Kidney (tissue), 14 donors: Measurements from ENCODE around the gene BCKDHA. TPM values are rescaled to one million over a fixed set of nuclear protein-coding genes. Genes with fewer than 3 reads are reported as not detected.

Source experiments
- DNase-seq, 5 donors: peaks; one replicate each; pipeline ENCODE4 v3.0.0-alpha.2; 2013 to 2020
- FAIRE-seq: peaks from 2 replicates; lab custom pipeline; 2012; peaks lifted over from hg19 to GRCh38; lab: Jason Lieb, UNC
- H3K27ac ChIP-seq, 2 donors: one replicate each; pipeline ENCODE4 v1.7.0; 2013; ENCODE audit warnings: low read depth in 2 of 2, low read length in 2 of 2, inconsistent platforms in 1 of 2
- H3K27me3 ChIP-seq: one replicate; pipeline ENCODE4 v1.7.1; 2013; ENCODE audit warnings: low read length, inconsistent platforms; ENCODE audit not compliant: control insufficient read depth, insufficient read depth
- H3K36me3 ChIP-seq, 3 donors: one replicate each; pipeline versions ENCODE4 v1.7.0 to v1.7.1; 2013; ENCODE audit warnings: low read length in 3 of 3, control low read depth in 1 of 3, inconsistent platforms in 1 of 3; ENCODE audit not compliant: insufficient read depth in 3 of 3, control insufficient read depth in 2 of 3
- H3K4me1 ChIP-seq, 3 donors: one replicate each; pipeline versions ENCODE4 v1.7.0 to v1.7.1; 2013; ENCODE audit warnings: low read length in 3 of 3, inconsistent platforms in 1 of 3, low read depth in 1 of 3; ENCODE audit not compliant: control insufficient read depth in 2 of 3, insufficient read depth in 2 of 3
- H3K4me3 ChIP-seq, 3 donors: one replicate each; pipeline versions ENCODE4 v1.7.0 to v1.8.1; 2013; ENCODE audit warnings: low read length in 3 of 3, control low read depth in 1 of 3, inconsistent platforms in 1 of 3
- H3K9ac ChIP-seq, 3 donors: one replicate each; pipeline versions ENCODE4 v1.7.0 to v1.7.1; 2013; ENCODE audit warnings: low read length in 3 of 3, control low read depth in 1 of 3, inconsistent platforms in 1 of 3
- H3K9me3 ChIP-seq, 3 donors: one replicate each; pipeline versions ENCODE4 v1.7.0 to v1.7.1; 2013; ENCODE audit warnings: low read length in 3 of 3, control low read depth in 1 of 3, inconsistent platforms in 1 of 3; ENCODE audit not compliant: control insufficient read depth in 2 of 3, insufficient read depth in 1 of 3
- CTCF ChIP-seq: IDR thresholded peaks from 3 replicates; pipeline ENCODE4 v1.5.1; 2012; ENCODE audit warnings: mild to moderate bottlenecking, moderate library complexity, borderline replicate concordance; ENCODE audit not compliant: insufficient read depth; ENCODE audit errors: extremely low read depth
- intact Hi-C: fragments of 100-400 bp; cut with DNase I; formaldehyde crosslinking; loops from one replicate; pipeline ENCODE4 v1.11.1; 2022
- polyA plus RNA-seq: library from polyadenylated mRNA; stranded (reverse); fragments of 350-450 nt; fragmentation: Illumina TruSeq; extraction: RNeasy Lipid Tissue Mini Kit (QIAGEN cat#74804); gene quantifications from one replicate; pipeline ENCODE4 v1.2.3, GENCODE V29; 2014; ENCODE audit warnings: low read depth, low replicate concordance; ENCODE audit not compliant: insufficient read depth
- total RNA-seq: library from RNA; stranded (reverse); fragmentation: NEBNext Ultra II Directional; extraction: Animal tissue kit (Norgen Biotek cat#: 25700); gene quantifications from one replicate; pipeline ENCODE4 v1.2.1, GENCODE V29; 2021
- donor health status: control.
- donor health status: control.
- donor health status: control.
- donor health status: control.
- donor health status: control.
- donor health status: DM: yes; HTN: yes; CAD: no.
- donor health status: Normal renal cell carcinoma (clear cell type).

Gene BCKDHA
- total and polyA plus RNA-seq, 2 donors from 2014 or later, result 30.9 to 72.2 TPM

DNA sequence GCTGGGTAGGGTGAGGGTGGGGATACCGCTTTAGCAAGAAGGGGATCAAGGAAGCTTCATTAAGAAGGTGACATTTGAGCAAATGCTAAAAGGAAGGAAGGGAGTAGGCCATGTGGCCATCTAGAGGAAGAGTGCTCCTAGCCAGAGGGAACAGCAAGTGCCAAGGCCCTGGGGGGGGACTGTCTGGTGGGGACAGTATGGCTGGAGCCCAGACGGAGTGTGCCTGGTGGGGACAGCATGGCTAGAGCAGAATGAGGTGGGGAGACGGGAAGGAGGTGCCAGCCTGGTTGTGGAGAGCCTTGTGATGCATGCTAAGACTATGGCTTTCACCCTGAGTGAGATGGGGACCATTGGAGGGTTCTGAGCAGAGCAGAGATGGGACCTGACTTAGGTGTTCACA, 41.8 kb upstream of the BCKDHA start:
- Histone ChIP-seq H3K4me3 (no peak overlapping the region), H3K36me3 (no peaks in the 10 kb centered on the region), H3K4me1 (peaks cover 0 to 18% (median 3%) of the 10 kb centered on the region in 3 donors), H3K9ac (no peak overlapping the region), H3K27ac (no peak overlapping the region), H3K9me3 (no peaks in the 10 kb centered on the region), H3K27me3 (no peaks in the 10 kb centered on the region)
- intact Hi-C loops, result no loop called here
- TF ChIP-seq CTCF, result no peak
- no peak for DNase-seq
- FAIRE-seq, result no peak

DNA sequence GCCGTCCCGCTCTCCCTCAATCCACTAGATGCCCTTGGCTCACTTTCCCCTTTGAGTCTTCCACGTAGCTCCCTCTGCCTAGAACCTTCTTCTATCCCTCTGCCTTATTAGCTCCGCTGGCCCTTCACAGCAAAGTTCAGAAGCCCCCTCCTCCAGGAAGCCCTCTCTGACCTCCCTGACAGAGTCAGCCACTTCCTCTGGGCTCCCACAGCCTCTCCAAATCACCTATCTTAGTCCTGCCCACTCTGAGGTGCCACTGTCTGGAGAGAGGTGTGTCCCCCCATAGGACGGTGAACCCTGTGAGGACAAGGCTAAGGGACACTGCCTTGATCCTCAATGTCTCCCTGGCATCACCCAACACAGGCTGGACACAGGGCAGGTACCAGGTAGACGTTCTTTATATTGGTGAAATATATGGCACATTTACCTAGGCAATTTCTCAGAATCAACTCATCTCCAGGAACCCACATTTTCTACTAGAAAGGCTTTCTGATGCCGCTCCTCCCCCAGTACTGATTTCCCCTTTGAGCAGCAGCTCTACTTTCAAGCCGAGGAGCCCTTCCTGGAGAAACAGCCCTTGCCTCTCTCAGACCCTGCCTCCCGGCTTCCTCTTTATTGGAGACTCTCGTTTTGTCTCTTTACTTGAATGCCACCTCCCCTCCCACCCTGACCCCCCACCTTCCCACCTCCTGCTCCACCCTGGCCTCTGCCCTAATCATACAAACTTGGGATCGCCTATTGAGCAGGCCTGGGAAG, 40.5 kb upstream of the BCKDHA start:
- Histone ChIP-seq H3K9me3 (no peaks in the 10 kb centered on the region), H3K9ac (no peak overlapping the region), H3K36me3 (no peaks in the 10 kb centered on the region), H3K27ac (no peak overlapping the region), H3K4me3 (no peak overlapping the region), H3K4me1 (peaks cover 0 to 16% (median 0%) of the 10 kb centered on the region in 3 donors), H3K27me3 (no peaks in the 10 kb centered on the region)
- no peak for TF ChIP-seq CTCF
- intact Hi-C loops, result no loop called here
- FAIRE-seq (no peak), DNase-seq (no peak)

- intact Hi-C loops, result no loop called here
- H3K4me3 ChIP-seq, result no peak overlapping the region
- TF ChIP-seq CTCF, result no peak
- peaks cover 0 to 18% (median 0%) of the 10 kb centered on the region in 3 donors for H3K4me1 ChIP-seq
- no peak for DNase-seq
- H3K27me3 ChIP-seq, result no peaks in the 10 kb centered on the region
- no peak overlapping the region for H3K9ac ChIP-seq
- no peak for FAIRE-seq
- no peaks in the 10 kb centered on the region for H3K36me3 ChIP-seq
- H3K9me3 ChIP-seq, result no peaks in the 10 kb centered on the region
- no peak overlapping the region for H3K27ac ChIP-seq
Observed at GRCh38 chr19:41357746-41358145, 39.9 kb upstream of the BCKDHA start.
